ENCODE results near the gene KCNK4. TPM values are rescaled to one million over a fixed set of nuclear protein-coding genes. Genes with fewer than 3 reads are reported as not detected.
"Not testable (repeated sequence)": the region's sequence is repeated elsewhere in the genome, so short reads cannot be mapped to it uniquely, and the experiment has no call there.

Gene KCNK4
- polyA plus RNA-seq, 1 donor from 2014 or later, result 1.0 TPM

DNA sequence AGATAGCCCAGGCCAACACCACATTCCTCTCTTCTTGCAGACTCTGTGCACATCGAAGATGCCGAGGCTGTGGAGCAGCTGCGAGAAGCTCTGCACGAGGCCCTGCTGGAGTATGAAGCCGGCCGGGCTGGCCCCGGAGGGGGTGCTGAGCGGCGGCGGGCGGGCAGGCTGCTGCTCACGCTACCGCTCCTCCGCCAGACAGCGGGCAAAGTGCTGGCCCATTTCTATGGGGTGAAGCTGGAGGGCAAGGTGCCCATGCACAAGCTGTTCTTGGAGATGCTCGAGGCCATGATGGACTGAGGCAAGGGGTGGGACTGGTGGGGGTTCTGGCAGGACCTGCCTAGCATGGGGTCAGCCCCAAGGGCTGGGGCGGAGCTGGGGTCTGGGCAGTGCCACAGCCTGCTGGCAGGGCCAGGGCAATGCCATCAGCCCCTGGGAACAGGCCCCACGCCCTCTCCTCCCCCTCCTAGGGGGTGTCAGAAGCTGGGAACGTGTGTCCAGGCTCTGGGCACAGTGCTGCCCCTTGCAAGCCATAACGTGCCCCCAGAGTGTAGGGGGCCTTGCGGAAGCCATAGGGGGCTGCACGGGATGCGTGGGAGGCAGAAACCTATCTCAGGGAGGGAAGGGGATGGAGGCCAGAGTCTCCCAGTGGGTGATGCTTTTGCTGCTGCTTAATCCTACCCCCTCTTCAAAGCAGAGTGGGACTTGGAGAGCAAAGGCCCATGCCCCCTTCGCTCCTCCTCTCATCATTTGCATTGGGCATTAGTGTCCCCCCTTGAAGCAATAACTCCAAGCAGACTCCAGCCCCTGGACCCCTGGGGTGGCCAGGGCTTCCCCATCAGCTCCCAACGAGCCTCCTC is 24.8 kb downstream of the KCNK4 start:
- not testable (repeated sequence) for H3F3A ChIP-seq (ENCODE audit: insufficient read depth, low read length, poor library complexity, severe bottlenecking); H2AFZ ChIP-seq (ENCODE audit: low read depth, low read length); H3K9me2 ChIP-seq (ENCODE audit: insufficient read depth, low read length); H3K27ac ChIP-seq (ENCODE audit: low read length); H4K20me1 ChIP-seq (ENCODE audit: insufficient read depth); H3K36me3 ChIP-seq (ENCODE audit: insufficient read depth, low read length); H3K9ac ChIP-seq (ENCODE audit: low read length); H3K9me3 ChIP-seq (ENCODE audit: low read length); H3K27me3 ChIP-seq (ENCODE audit: insufficient read depth, low read depth, low read length); H3K4me2 ChIP-seq (ENCODE audit: low read length)
- H3K4me3 ChIP-seq (ENCODE audit: low read length), result peak overlapping the region; percentile 99
- peaks cover 13% of the 10 kb centered on the region for H3K79me2 ChIP-seq (replicated peaks; ENCODE audit: insufficient read depth, low read length)

DNA sequence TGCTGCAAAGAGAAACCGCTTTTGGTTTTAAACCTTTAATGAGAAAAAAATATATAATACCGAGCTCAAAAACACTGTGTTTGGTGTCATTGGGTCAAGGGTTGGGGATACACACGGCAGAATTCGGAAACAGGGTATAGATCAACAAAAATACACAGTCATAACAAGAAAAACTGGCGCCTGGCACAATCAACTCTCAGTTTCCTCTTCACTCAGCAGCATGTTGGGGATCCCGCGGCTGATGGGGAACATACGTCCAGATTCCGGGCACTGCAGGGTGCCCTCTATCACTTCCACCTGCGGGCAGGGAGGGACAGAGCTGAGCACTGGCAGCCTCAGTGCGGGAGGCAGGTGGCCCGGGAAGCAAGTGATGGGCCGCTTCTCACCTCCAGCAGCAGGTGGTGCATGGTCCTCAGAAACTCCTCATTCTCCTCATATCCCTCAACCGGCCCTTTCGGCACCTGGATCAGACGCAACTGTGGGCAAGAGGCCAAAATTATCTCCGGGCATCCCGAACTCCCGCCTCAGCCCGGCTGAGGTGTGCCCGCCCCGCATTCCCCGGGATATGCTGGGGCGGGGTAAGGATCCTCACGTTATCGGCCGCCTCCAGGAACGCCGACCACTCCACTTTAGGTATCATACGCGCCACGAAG is 25.7 kb downstream of the KCNK4 start:
- no peaks in the 10 kb centered on the region for H3K9me2 ChIP-seq (ENCODE audit: insufficient read depth, low read length)
- H3K27ac ChIP-seq (ENCODE audit: low read length), result peak overlapping the region; percentile 98
- H2AFZ ChIP-seq (ENCODE audit: low read depth, low read length), result no peak overlapping the region
- H4K20me1 ChIP-seq (ENCODE audit: insufficient read depth), result no peaks in the 10 kb centered on the region
- H3K27me3 ChIP-seq (ENCODE audit: insufficient read depth, low read depth, low read length), result no peaks in the 10 kb centered on the region
- peak overlapping the region; percentile 99 for H3K4me3 ChIP-seq (ENCODE audit: low read length)
- peaks cover 13% of the 10 kb centered on the region for H3K79me2 ChIP-seq (replicated peaks; ENCODE audit: insufficient read depth, low read length)
- peak overlapping the region; percentile 99 for H3K9ac ChIP-seq (ENCODE audit: low read length)
- no peaks in the 10 kb centered on the region for H3F3A ChIP-seq (ENCODE audit: insufficient read depth, low read length, poor library complexity, severe bottlenecking)
- peak overlapping the region; percentile 79 for H3K4me2 ChIP-seq (ENCODE audit: low read length)
- H3K36me3 ChIP-seq (ENCODE audit: insufficient read depth, low read length), result no peaks in the 10 kb centered on the region
- TF ChIP-seq POLR2AphosphoS5 (IDR thresholded peaks at IDR 0.05), result no peak
- TF ChIP-seq EP300 (conservative IDR thresholded peaks at IDR 0.05; ENCODE audit: poor library complexity, severe bottlenecking), result no peak
- no peak for TF ChIP-seq EZH2 (IDR thresholded peaks at IDR 0.05; ENCODE audit: borderline replicate concordance, insufficient read depth, low read length, poor library complexity, severe bottlenecking)
- TF ChIP-seq MXI1 (conservative IDR thresholded peaks at IDR 0.05; ENCODE audit: poor library complexity, severe bottlenecking), result no peak
- no peak for TF ChIP-seq TAF1 (IDR thresholded peaks at IDR 0.05; ENCODE audit: low read depth)
- TF ChIP-seq, protein P1, sequence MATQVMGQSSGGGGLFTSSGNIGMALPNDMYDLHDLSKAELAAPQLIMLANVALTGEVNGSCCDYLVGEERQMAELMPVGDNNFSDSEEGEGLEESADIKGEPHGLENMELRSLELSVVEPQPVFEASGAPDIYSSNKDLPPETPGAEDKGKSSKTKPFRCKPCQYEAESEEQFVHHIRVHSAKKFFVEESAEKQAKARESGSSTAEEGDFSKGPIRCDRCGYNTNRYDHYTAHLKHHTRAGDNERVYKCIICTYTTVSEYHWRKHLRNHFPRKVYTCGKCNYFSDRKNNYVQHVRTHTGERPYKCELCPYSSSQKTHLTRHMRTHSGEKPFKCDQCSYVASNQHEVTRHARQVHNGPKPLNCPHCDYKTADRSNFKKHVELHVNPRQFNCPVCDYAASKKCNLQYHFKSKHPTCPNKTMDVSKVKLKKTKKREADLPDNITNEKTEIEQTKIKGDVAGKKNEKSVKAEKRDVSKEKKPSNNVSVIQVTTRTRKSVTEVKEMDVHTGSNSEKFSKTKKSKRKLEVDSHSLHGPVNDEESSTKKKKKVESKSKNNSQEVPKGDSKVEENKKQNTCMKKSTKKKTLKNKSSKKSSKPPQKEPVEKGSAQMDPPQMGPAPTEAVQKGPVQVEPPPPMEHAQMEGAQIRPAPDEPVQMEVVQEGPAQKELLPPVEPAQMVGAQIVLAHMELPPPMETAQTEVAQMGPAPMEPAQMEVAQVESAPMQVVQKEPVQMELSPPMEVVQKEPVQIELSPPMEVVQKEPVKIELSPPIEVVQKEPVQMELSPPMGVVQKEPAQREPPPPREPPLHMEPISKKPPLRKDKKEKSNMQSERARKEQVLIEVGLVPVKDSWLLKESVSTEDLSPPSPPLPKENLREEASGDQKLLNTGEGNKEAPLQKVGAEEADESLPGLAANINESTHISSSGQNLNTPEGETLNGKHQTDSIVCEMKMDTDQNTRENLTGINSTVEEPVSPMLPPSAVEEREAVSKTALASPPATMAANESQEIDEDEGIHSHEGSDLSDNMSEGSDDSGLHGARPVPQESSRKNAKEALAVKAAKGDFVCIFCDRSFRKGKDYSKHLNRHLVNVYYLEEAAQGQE (IDR thresholded peaks at IDR 0.05; ENCODE audit: borderline replicate concordance), result no peak
- TF ChIP-seq, protein P2, sequence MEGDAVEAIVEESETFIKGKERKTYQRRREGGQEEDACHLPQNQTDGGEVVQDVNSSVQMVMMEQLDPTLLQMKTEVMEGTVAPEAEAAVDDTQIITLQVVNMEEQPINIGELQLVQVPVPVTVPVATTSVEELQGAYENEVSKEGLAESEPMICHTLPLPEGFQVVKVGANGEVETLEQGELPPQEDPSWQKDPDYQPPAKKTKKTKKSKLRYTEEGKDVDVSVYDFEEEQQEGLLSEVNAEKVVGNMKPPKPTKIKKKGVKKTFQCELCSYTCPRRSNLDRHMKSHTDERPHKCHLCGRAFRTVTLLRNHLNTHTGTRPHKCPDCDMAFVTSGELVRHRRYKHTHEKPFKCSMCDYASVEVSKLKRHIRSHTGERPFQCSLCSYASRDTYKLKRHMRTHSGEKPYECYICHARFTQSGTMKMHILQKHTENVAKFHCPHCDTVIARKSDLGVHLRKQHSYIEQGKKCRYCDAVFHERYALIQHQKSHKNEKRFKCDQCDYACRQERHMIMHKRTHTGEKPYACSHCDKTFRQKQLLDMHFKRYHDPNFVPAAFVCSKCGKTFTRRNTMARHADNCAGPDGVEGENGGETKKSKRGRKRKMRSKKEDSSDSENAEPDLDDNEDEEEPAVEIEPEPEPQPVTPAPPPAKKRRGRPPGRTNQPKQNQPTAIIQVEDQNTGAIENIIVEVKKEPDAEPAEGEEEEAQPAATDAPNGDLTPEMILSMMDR (IDR thresholded peaks at IDR 0.05; ENCODE audit: poor library complexity, severe bottlenecking), result no peak
- no peak for TF ChIP-seq RAD21 (conservative IDR thresholded peaks at IDR 0.05)
- no peak for TF ChIP-seq SMC3 (conservative IDR thresholded peaks at IDR 0.05; ENCODE audit: poor library complexity)
- H3K9me3 ChIP-seq (ENCODE audit: low read length), result no peaks in the 10 kb centered on the region

All from neural cell (in vitro differentiated cells).